H1 (cell line): ENCODE data around the gene BZW2. TPM values are rescaled to one million over a fixed set of nuclear protein-coding genes. Genes with fewer than 3 reads are reported as not detected.

Experiments used
- CTCF ChIA-PET: fragments of 300-600 bp; sonication (Branson Sonifier 250); formaldehyde crosslinking; loops from one replicate; lab custom pipeline; 2021; ENCODE audit not compliant: partially characterized antibody; lab: Charles Lee
- POLR2A ChIA-PET: fragments of 300-600 bp; sonication (Branson Sonifier 250); formaldehyde crosslinking; loops from one replicate; lab custom pipeline; 2021; ENCODE audit warnings: inconsistent platforms; ENCODE audit not compliant: partially characterized antibody; lab: Charles Lee
- DNase-seq, 2 experiments: peaks; one replicate each; pipeline versions ENCODE4 v3.0.0 to v3.0.0-alpha.2; 2010 to 2022; ENCODE audit warnings: low spot score in 2 of 2, low read depth in 1 of 2, mixed read lengths in 1 of 2
- FAIRE-seq: peaks from 2 replicates; lab custom pipeline; 2011; peaks lifted over from hg19 to GRCh38; lab: Jason Lieb, UNC
- H2AFZ ChIP-seq: 2 replicates; pipeline ENCODE4 v1.8.1; 2012; ENCODE audit warnings: low read length, inconsistent platforms
- H2AK5ac ChIP-seq: 2 replicates; pipeline ENCODE4 v1.6.1; 2013; ENCODE audit warnings: low read depth, low read length
- H2BK120ac ChIP-seq: replicated peaks from 2 replicates; pipeline ENCODE3; 2013; ENCODE audit warnings: low read depth, low read length, inconsistent platforms
- H2BK12ac ChIP-seq: 2 replicates; pipeline ENCODE4 v1.6.1; 2013; ENCODE audit warnings: low read depth, low read length
- H2BK15ac ChIP-seq: 2 replicates; pipeline ENCODE4 v1.6.1; 2013; ENCODE audit warnings: low read length
- H2BK20ac ChIP-seq: 2 replicates; pipeline ENCODE4 v1.6.1; 2013; ENCODE audit warnings: low read length
- H2BK5ac ChIP-seq: 2 replicates; pipeline ENCODE4 v1.6.1; 2013; ENCODE audit warnings: low read depth, low read length
- H3K14ac ChIP-seq: 2 replicates; pipeline ENCODE4 v1.6.1; 2013; ENCODE audit warnings: inconsistent platforms; ENCODE audit not compliant: insufficient read length
- H3K18ac ChIP-seq: 2 replicates; pipeline ENCODE4 v1.6.1; 2013; ENCODE audit warnings: low read length; ENCODE audit errors: extremely low read depth
- H3K23ac ChIP-seq: 2 replicates; pipeline ENCODE4 v1.6.1; 2013; ENCODE audit warnings: inconsistent platforms; ENCODE audit not compliant: insufficient read length
- H3K23me2 ChIP-seq: 2 replicates; pipeline ENCODE4 v1.6.1; 2013; ENCODE audit warnings: low read depth, low read length
- H3K27ac ChIP-seq: 2 replicates; pipeline ENCODE4 v1.6.1; 2011; ENCODE audit warnings: low read depth, low read length, inconsistent platforms
- H3K27me3 ChIP-seq, 4 experiments: replicated peaks in 1 of 4; 1 replicate in 1 of 4; 2 replicates in 3 of 4; pipeline versions ENCODE4 v1.6.1 to v1.8.1; 2011 to 2013; ENCODE audit warnings: low read length in 3 of 4, mild to moderate bottlenecking in 3 of 4, inconsistent platforms in 2 of 4, mixed read lengths in 2 of 4, moderate library complexity in 1 of 4; ENCODE audit not compliant: control insufficient read depth in 3 of 4, insufficient read depth in 3 of 4; ENCODE audit errors: extremely low read depth in 1 of 4
- H3K36me3 ChIP-seq, 4 experiments: 2 replicates each; pipeline versions ENCODE4 v1.6.1 to v1.8.1; 2011 to 2013; ENCODE audit warnings: mild to moderate bottlenecking in 4 of 4, low read length in 3 of 4, moderate library complexity in 2 of 4, control low read depth in 1 of 4, inconsistent platforms in 1 of 4; ENCODE audit not compliant: insufficient read depth in 4 of 4, control insufficient read depth in 2 of 4
- H3K4ac ChIP-seq: replicated peaks from 2 replicates; pipeline ENCODE3; 2013; ENCODE audit warnings: low read length, low read depth, mixed read lengths, inconsistent platforms; ENCODE audit not compliant: insufficient read length
- H3K4me1 ChIP-seq, 4 experiments: replicated peaks in 1 of 4; 1 replicate in 1 of 4; 2 replicates in 3 of 4; pipeline versions ENCODE4 v1.6.1 to v1.8.1; 2011 to 2013; ENCODE audit warnings: low read length in 3 of 4, inconsistent platforms in 2 of 4, mixed read lengths in 1 of 4; ENCODE audit not compliant: insufficient read depth in 4 of 4, control insufficient read depth in 3 of 4
- H3K4me2 ChIP-seq, 2 experiments: 2 replicates each; pipeline versions ENCODE4 v1.6.1 to v1.8.1; 2011 to 2013; ENCODE audit warnings: low read depth in 2 of 2, low read length in 2 of 2, control low read depth in 1 of 2, inconsistent platforms in 1 of 2, mild to moderate bottlenecking in 1 of 2; ENCODE audit not compliant: insufficient read depth in 1 of 2
- H3K4me3 ChIP-seq, 4 experiments: fragments of 200-600, 300-600 bp in 1 of 4; sonication (generic), shearing (Covaris generic), sonication (Bioruptor Twin) in 1 of 4; 2 replicates each; pipeline versions ENCODE4 v1.5.1 to v1.8.1; 2011 to 2016; ENCODE audit warnings: low read length in 4 of 4, low read depth in 3 of 4, control low read depth in 2 of 4, inconsistent platforms in 2 of 4, mild to moderate bottlenecking in 2 of 4, mixed read lengths in 1 of 4, moderate library complexity in 1 of 4; ENCODE audit not compliant: insufficient read depth in 2 of 4; ENCODE audit errors: extremely low read depth in 1 of 4
- H3K56ac ChIP-seq: replicated peaks from 2 replicates; pipeline ENCODE3; 2013; ENCODE audit warnings: low read depth, mild to moderate bottlenecking, mixed read lengths, low read length, inconsistent platforms; ENCODE audit not compliant: insufficient read length
- H3K79me1 ChIP-seq: 2 replicates; pipeline ENCODE4 v1.6.1; 2013; ENCODE audit warnings: low read depth, low read length, control low read depth
- H3K79me2 ChIP-seq, 2 experiments: 2 replicates each; pipeline versions ENCODE4 v1.6.1 to v1.8.1; 2012 to 2013; ENCODE audit warnings: low read length in 2 of 2, mild to moderate bottlenecking in 2 of 2, inconsistent platforms in 1 of 2; ENCODE audit not compliant: insufficient read depth in 2 of 2, control insufficient read depth in 1 of 2
- H3K9ac ChIP-seq, 4 experiments: replicated peaks in 1 of 4; 1 replicate in 1 of 4; 2 replicates in 3 of 4; pipeline versions ENCODE4 v1.6.1 to v1.8.1; 2011 to 2013; ENCODE audit warnings: low read depth in 3 of 4, low read length in 3 of 4, control low read depth in 2 of 4, mild to moderate bottlenecking in 2 of 4, moderate library complexity in 2 of 4, inconsistent platforms in 1 of 4; ENCODE audit errors: extremely low read depth in 1 of 4
- H3K9me3 ChIP-seq, 2 experiments: 2 replicates each; pipeline versions ENCODE4 v1.6.1 to v1.8.1; 2012 to 2013; ENCODE audit warnings: mild to moderate bottlenecking in 2 of 2, moderate library complexity in 2 of 2, control low read depth in 1 of 2, inconsistent platforms in 1 of 2, low read depth in 1 of 2, low read length in 1 of 2, mixed read lengths in 1 of 2; ENCODE audit not compliant: insufficient read depth in 2 of 2
- H4K20me1 ChIP-seq, 2 experiments: replicated peaks in 1 of 2; 2 replicates each; pipeline versions ENCODE3 to v1.8.1; 2011 to 2013; ENCODE audit warnings: inconsistent platforms in 2 of 2, low read length in 2 of 2, mild to moderate bottlenecking in 1 of 2; ENCODE audit not compliant: insufficient read depth in 2 of 2, control insufficient read depth in 1 of 2
- H4K5ac ChIP-seq: 2 replicates; pipeline ENCODE4 v1.6.1; 2013; ENCODE audit warnings: low read length, low read depth, mixed read lengths, inconsistent platforms; ENCODE audit not compliant: insufficient read length
- H4K8ac ChIP-seq: 2 replicates; pipeline ENCODE4 v1.8.0; 2013; ENCODE audit warnings: mild to moderate bottlenecking, moderate library complexity, low read length, inconsistent platforms; ENCODE audit not compliant: insufficient read depth; ENCODE audit errors: extremely low read depth
- H4K91ac ChIP-seq: replicated peaks from 2 replicates; pipeline ENCODE3; 2013; ENCODE audit warnings: low read length, mixed read lengths, inconsistent platforms; ENCODE audit not compliant: insufficient read length
- ASH2L ChIP-seq: fragments of 200-600, 300-600 bp; sonication (generic); IDR thresholded peaks from one replicate; pipeline ENCODE4 v1.7.1; 2017; ENCODE audit warnings: low read length
- BACH1 ChIP-seq: IDR thresholded peaks from 2 replicates; pipeline ENCODE4 v1.6.1; 2012; ENCODE audit warnings: low read length, improper control_type of control experiment
- CBX5 ChIP-seq: fragments of 300-800, 300-1000 bp; sonication (generic); IDR thresholded peaks from 2 replicates; pipeline ENCODE4 v1.7.1; 2016; ENCODE audit warnings: antibody characterized with exemption, low read length, low read depth
- CTBP2 ChIP-seq: IDR thresholded peaks from 2 replicates; pipeline ENCODE4 v1.7.0; 2011; ENCODE audit warnings: borderline replicate concordance, mild to moderate bottlenecking, moderate library complexity, mixed read lengths, low read length; ENCODE audit not compliant: insufficient read depth, insufficient read length
- KDM5A ChIP-seq: fragments of 200-600 bp; IDR thresholded peaks from 2 replicates; pipeline ENCODE4 v1.7.1; 2012; ENCODE audit warnings: mild to moderate bottlenecking, low read length, inconsistent platforms, mixed read lengths
- POLR2A ChIP-seq, 2 experiments: IDR thresholded peaks; 1 replicate in 1 of 2; 2 replicates in 1 of 2; pipeline ENCODE4 v1.6.1; 2011; ENCODE audit warnings: low read depth in 2 of 2, low read length in 2 of 2, mild to moderate bottlenecking in 2 of 2; ENCODE audit errors: control extremely low read depth in 1 of 2
- POU5F1 ChIP-seq: IDR thresholded peaks from 2 replicates; pipeline ENCODE4 v1.6.1; 2011; ENCODE audit warnings: low read depth, mild to moderate bottlenecking, low read length, moderate library complexity
- RXRA ChIP-seq: IDR thresholded peaks from 2 replicates; pipeline ENCODE4 v1.6.1; 2011; ENCODE audit warnings: low read depth, mild to moderate bottlenecking, low read length, moderate library complexity; ENCODE audit not compliant: insufficient read depth
- TCF12 ChIP-seq: IDR thresholded peaks from 2 replicates; pipeline ENCODE4 v1.6.1; 2011; ENCODE audit warnings: low read depth, mild to moderate bottlenecking, low read length
- polyA plus RNA-seq, 7 experiments: library from polyadenylated mRNA; depleted of rRNA in 3 of 7; stranded (reverse) in 5 of 7; unstranded in 2 of 7; fragments of >200 nt in 5 of 7; fragments of 200-250 nt in 2 of 7; gene quantifications; 1 replicate in 5 of 7; 2 replicates in 1 of 7; 4 replicates in 1 of 7; pipeline versions ENCODE4 v1.2.1 to v1.2.3, GENCODE V29; 2011 to 2013; ENCODE audit warnings: missing spikeins in 2 of 7, mixed read lengths in 2 of 7
- total RNA-seq: library from RNA; stranded (reverse); fragmentation: NEBNext Ultra II Directional; extraction: Animal tissue kit (Norgen Biotek cat#: 25700); gene quantifications from 2 replicates; pipeline ENCODE4 v1.2.1, GENCODE V29; 2021
- TF ChIP-seq, protein P1 (sequence below): IDR thresholded peaks from 2 replicates; pipeline ENCODE4 v1.6.1; 2012; ENCODE audit warnings: low read length, inconsistent platforms
- TF ChIP-seq, protein P2 (sequence below), 3 experiments: IDR thresholded peaks; 1 replicate in 2 of 3; 2 replicates in 1 of 3; pipeline versions ENCODE4 v1.5.1 to v1.6.1; 2011; ENCODE audit warnings: low read length in 3 of 3, mild to moderate bottlenecking in 3 of 3, inconsistent platforms in 2 of 3, low read depth in 1 of 3, moderate library complexity in 1 of 3; ENCODE audit not compliant: insufficient read depth in 1 of 3; ENCODE audit errors: control extremely low read depth in 1 of 3

Gene BZW2
- total and polyA plus RNA-seq, 2 of the 8 experiments (the other 6 are each of a cell fraction or from before 2014, with no cell fraction given), result 32.3 to 103 TPM

DNA sequence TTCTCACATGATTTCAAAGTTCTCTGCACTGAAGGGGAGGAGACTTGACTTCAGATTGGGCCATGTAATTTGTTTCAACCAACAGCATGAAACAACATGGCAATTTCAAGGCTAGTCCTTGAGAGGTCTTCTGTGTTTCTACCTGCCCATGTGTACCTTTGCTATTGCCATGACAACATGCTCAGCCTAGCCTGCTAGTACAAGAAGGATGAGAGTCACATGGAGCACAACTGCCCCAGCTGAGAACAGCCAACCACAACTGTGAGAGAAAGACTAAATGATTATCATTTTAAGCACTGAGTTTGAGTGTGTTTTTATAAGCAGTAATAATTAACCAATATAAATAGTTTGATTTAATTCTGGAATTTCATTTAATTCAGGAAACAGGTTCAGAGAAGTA is 42.3 kb upstream of the BZW2 start:
- no peak overlapping the region for H3K4me3 ChIP-seq
- H3K9me3 ChIP-seq, result no peaks in the 10 kb centered on the region
- H2BK120ac ChIP-seq, result no peak overlapping the region
- H3K27ac ChIP-seq, result no peak overlapping the region
- no peak overlapping the region for H3K9ac ChIP-seq
- no peak overlapping the region for H2BK12ac ChIP-seq
- H3K4ac ChIP-seq, result no peak overlapping the region
- no peaks in the 10 kb centered on the region for H3K4me1 ChIP-seq
- no peak overlapping the region for H3K14ac ChIP-seq
- peaks cover 0 to 4% (median 0%) of the 10 kb centered on the region in 4 experiments; a peak in 1 of 8 replicates for H3K36me3 ChIP-seq
- ChIA-PET POLR2A (no interaction called here), CTCF (interaction anchor here (0.9 kb wide), 1 partner anchor 19 kb away, joined by 4 read pairs; no protein-coding TSS in a partner anchor)
- H2BK20ac ChIP-seq, result no peak overlapping the region
- no peak overlapping the region for H4K8ac ChIP-seq
- no peak overlapping the region for H3K18ac ChIP-seq
- no peak for FAIRE-seq
- H3K4me2 ChIP-seq, result no peak overlapping the region
- H4K5ac ChIP-seq, result no peak overlapping the region
- no peak for DNase-seq
- H3K79me2 ChIP-seq, result no peaks in the 10 kb centered on the region
- H4K91ac ChIP-seq, result no peak overlapping the region
- H2AK5ac ChIP-seq, result no peak overlapping the region
- H2BK5ac ChIP-seq, result no peak overlapping the region
- no peak overlapping the region for H3K56ac ChIP-seq
- H4K20me1 ChIP-seq, result no peaks in the 10 kb centered on the region
- H3K27me3 ChIP-seq, result no peaks in the 10 kb centered on the region
- no peak overlapping the region for H2AFZ ChIP-seq
- H2BK15ac ChIP-seq, result no peak overlapping the region
- no peak overlapping the region for H3K23ac ChIP-seq
- no peaks in the 10 kb centered on the region for H3K79me1 ChIP-seq
- no peaks in the 10 kb centered on the region for H3K23me2 ChIP-seq
- TF ChIP-seq CTBP2 (no peak), ASH2L (no peak), RXRA (no peak), BACH1 (no peak), KDM5A (no peak), TCF12 (no peak), CBX5 (no peak), POU5F1 (no peak), POLR2A (IDR thresholded peaks at IDR 0.05; ENCODE audit: control extremely low read depth in 1 of 2, low read depth in 2 of 2, low read length in 2 of 2) (no peak)
- TF ChIP-seq, protein P1, sequence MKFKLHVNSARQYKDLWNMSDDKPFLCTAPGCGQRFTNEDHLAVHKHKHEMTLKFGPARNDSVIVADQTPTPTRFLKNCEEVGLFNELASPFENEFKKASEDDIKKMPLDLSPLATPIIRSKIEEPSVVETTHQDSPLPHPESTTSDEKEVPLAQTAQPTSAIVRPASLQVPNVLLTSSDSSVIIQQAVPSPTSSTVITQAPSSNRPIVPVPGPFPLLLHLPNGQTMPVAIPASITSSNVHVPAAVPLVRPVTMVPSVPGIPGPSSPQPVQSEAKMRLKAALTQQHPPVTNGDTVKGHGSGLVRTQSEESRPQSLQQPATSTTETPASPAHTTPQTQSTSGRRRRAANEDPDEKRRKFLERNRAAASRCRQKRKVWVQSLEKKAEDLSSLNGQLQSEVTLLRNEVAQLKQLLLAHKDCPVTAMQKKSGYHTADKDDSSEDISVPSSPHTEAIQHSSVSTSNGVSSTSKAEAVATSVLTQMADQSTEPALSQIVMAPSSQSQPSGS, result no peak
- TF ChIP-seq, protein P2, sequence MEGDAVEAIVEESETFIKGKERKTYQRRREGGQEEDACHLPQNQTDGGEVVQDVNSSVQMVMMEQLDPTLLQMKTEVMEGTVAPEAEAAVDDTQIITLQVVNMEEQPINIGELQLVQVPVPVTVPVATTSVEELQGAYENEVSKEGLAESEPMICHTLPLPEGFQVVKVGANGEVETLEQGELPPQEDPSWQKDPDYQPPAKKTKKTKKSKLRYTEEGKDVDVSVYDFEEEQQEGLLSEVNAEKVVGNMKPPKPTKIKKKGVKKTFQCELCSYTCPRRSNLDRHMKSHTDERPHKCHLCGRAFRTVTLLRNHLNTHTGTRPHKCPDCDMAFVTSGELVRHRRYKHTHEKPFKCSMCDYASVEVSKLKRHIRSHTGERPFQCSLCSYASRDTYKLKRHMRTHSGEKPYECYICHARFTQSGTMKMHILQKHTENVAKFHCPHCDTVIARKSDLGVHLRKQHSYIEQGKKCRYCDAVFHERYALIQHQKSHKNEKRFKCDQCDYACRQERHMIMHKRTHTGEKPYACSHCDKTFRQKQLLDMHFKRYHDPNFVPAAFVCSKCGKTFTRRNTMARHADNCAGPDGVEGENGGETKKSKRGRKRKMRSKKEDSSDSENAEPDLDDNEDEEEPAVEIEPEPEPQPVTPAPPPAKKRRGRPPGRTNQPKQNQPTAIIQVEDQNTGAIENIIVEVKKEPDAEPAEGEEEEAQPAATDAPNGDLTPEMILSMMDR (IDR thresholded peaks at IDR 0.05; ENCODE audit: control extremely low read depth in 1 of 3, insufficient read depth in 1 of 3, low read depth in 1 of 3, low read length in 3 of 3), result no peak
